Activated B cell treated with CpG ODN at 0.5 μM for 24 hours (primary cell): ENCODE data around the gene SIGLEC12. TPM values are rescaled to one million over a fixed set of nuclear protein-coding genes. Genes with fewer than 3 reads are reported as not detected.
"Not testable (repeated sequence)": the region's sequence is repeated elsewhere in the genome, so short reads cannot be mapped to it uniquely, and the experiment has no call there.

Experiments
- ATAC-seq: fragments of 200-7000 bp; cut with Tn5 transposase; one replicate; pipeline ENCODE4 v1.10.0; 2021; ENCODE audit warnings: low read depth, mild to moderate bottlenecking, moderate library complexity
- CTCF ChIA-PET: fragments of 350-600 bp; sonication (Branson Sonifier 250); formaldehyde crosslinking; loops from one replicate; lab custom pipeline; 2021; ENCODE audit warnings: antibody characterized with exemption; lab: Charles Lee
- POLR2A ChIA-PET: fragments of 350-600 bp; sonication (Branson Sonifier 250); formaldehyde crosslinking; loops from one replicate; lab custom pipeline; 2021; ENCODE audit warnings: antibody characterized with exemption; lab: Charles Lee
- DNase-seq: peaks from one replicate; pipeline ENCODE4 v3.0.0; 2022
- H3K27ac Mint-ChIP-seq: one replicate; pipeline ENCODE4 v1.8.0; 2020; ENCODE audit warnings: mixed read lengths
- H3K27me3 Mint-ChIP-seq: one replicate; pipeline ENCODE4 v1.8.0; 2021; ENCODE audit warnings: mixed read lengths
- H3K36me3 Mint-ChIP-seq: one replicate; pipeline ENCODE4 v1.8.0; 2021; ENCODE audit warnings: low read depth, mixed read lengths
- H3K4me1 Mint-ChIP-seq: one replicate; pipeline ENCODE4 v1.8.0; 2021; ENCODE audit warnings: mixed read lengths
- H3K4me3 Mint-ChIP-seq: one replicate; pipeline ENCODE4 v1.8.0; 2020; ENCODE audit warnings: mild to moderate bottlenecking, mixed read lengths
- H3K9me3 Mint-ChIP-seq: one replicate; pipeline ENCODE4 v1.8.0; 2020; ENCODE audit warnings: mixed read lengths
- CTCF ChIP-seq: fragments of 200-600 bp; IDR thresholded peaks from one replicate; pipeline ENCODE4 v1.8.0; 2022; ENCODE audit warnings: antibody characterized with exemption, mild to moderate bottlenecking
- intact Hi-C: fragments of 100-400 bp; cut with micrococcal nuclease; formaldehyde crosslinking; loops from one replicate; pipeline ENCODE4 v1.15.1; 2024
- total RNA-seq: library from RNA; stranded (reverse); gene quantifications from 2 replicates; pipeline ENCODE4 v1.2.3, GENCODE V29; 2022

SIGLEC12 gene
- total RNA-seq, 1 donor from 2014 or later, result not detected

- intact Hi-C loops, result no loop called here
- Mint-ChIP-seq H3K27ac (no peak overlapping the region), H3K36me3 (no peaks in the 10 kb centered on the region), H3K4me3 (no peak overlapping the region), H3K4me1 (no peaks in the 10 kb centered on the region), H3K27me3 (peaks cover 3% of the 10 kb centered on the region), H3K9me3 (no peaks in the 10 kb centered on the region)
- DNase-seq, result no peak
- no peak for TF ChIP-seq CTCF
- CTCF ChIA-PET, result interaction anchor here (1.0 to 1.1 kb wide), 2 partner anchors 35 to 271 kb away, joined by 3 read pairs; no protein-coding TSS in a partner anchor
- ATAC-seq, result no peak
- POLR2A ChIA-PET, result no interaction called here
Measured at GRCh38 chr19:51507192-51507591, 5.6 kb upstream of the SIGLEC12 start.

- TF ChIP-seq CTCF, result no peak
- Mint-ChIP-seq H3K4me1 (peaks cover 11% of the 10 kb centered on the region), H3K4me3 (no peak overlapping the region), H3K9me3 (no peaks in the 10 kb centered on the region), H3K36me3 (no peaks in the 10 kb centered on the region), H3K27ac (no peak overlapping the region), H3K27me3 (peaks cover 2% of the 10 kb centered on the region)
- POLR2A ChIA-PET, result no interaction called here
- intact Hi-C loops, result no loop called here
- DNase-seq (no peak), ATAC-seq (no peak)
- CTCF ChIA-PET, result interaction anchor here (0.6 to 1.0 kb wide), 2 partner anchors 33 to 108 kb away, joined by 3 read pairs; no protein-coding TSS in a partner anchor
Measured at GRCh38 chr19:51505904-51506303, 4.3 kb upstream of the SIGLEC12 start.

- H3K4me3 Mint-ChIP-seq, result no peak overlapping the region
- ATAC-seq (no peak), DNase-seq (no peak)
- no peaks in the 10 kb centered on the region for H3K36me3 Mint-ChIP-seq
- H3K27ac Mint-ChIP-seq, result no peak overlapping the region
- ChIA-PET CTCF (no interaction called here), POLR2A (no interaction called here)
- peaks cover 11% of the 10 kb centered on the region for H3K4me1 Mint-ChIP-seq
- no peaks in the 10 kb centered on the region for H3K9me3 Mint-ChIP-seq
- TF ChIP-seq CTCF, result no peak
- intact Hi-C loops, result no loop called here
- peaks cover 2% of the 10 kb centered on the region for H3K27me3 Mint-ChIP-seq
Measured at GRCh38 chr19:51503896-51504295, 2.3 kb upstream of the SIGLEC12 start.

GRCh38 chr19:51503286-51503817 lies 1.8 kb upstream of the SIGLEC12 start:
- intact Hi-C loops, result no loop called here
- Mint-ChIP-seq H3K27me3 (no peaks in the 10 kb centered on the region), H3K4me3 (no peak overlapping the region), H3K36me3 (no peaks in the 10 kb centered on the region), H3K9me3 (no peaks in the 10 kb centered on the region), H3K4me1 (peaks cover 11% of the 10 kb centered on the region), H3K27ac (no peak overlapping the region)
- POLR2A ChIA-PET, result no interaction called here
- CTCF ChIA-PET, result no interaction called here
- no peak for TF ChIP-seq CTCF
- no peak for ATAC-seq
- DNase-seq, result no peak

- H3K27ac Mint-ChIP-seq, POLR2A ChIA-PET, ATAC-seq, H3K27me3 Mint-ChIP-seq, CTCF ChIA-PET, H3K4me3 Mint-ChIP-seq, H3K36me3 Mint-ChIP-seq, DNase-seq, H3K9me3 Mint-ChIP-seq, intact Hi-C loops: not testable (repeated sequence)
- H3K4me1 Mint-ChIP-seq, result peaks cover 11% of the 10 kb centered on the region
Measured at GRCh38 chr19:51500931-51501330, 669 bp downstream of the SIGLEC12 start.

GRCh38 chr19:51497666-51498065 lies 3.9 kb downstream of the SIGLEC12 start:
- POLR2A ChIA-PET, result no interaction called here
- no peaks in the 10 kb centered on the region for H3K9me3 Mint-ChIP-seq

More at GRCh38 chr19:51497666-51498065, 3.9 kb downstream of the SIGLEC12 start:
- DNase-seq (no peak), ATAC-seq (no peak)
- Mint-ChIP-seq H3K27ac (no peak overlapping the region), H3K4me3 (no peak overlapping the region), H3K36me3 (no peaks in the 10 kb centered on the region), H3K4me1 (peaks cover 11% of the 10 kb centered on the region), H3K27me3 (peaks cover 8% of the 10 kb centered on the region)
- intact Hi-C loops, result no loop called here
- CTCF ChIA-PET, result no interaction called here
- no peak for TF ChIP-seq CTCF
